Measurements from ENCODE around the gene RNF32. TPM values are rescaled to one million over a fixed set of nuclear protein-coding genes. Genes with fewer than 3 reads are reported as not detected.

RNF32 gene
- total RNA-seq, 1 experiment from 2014 or later = 1.3 TPM

GRCh38 chr7:156604836-156605695, 35.5 kb upstream of the RNF32 start:
- no peak overlapping the region for H3K9ac ChIP-seq (ENCODE audit: low read length)
- H3K9me3 ChIP-seq (ENCODE audit: low read length) = no peaks in the 10 kb centered on the region
- no peak overlapping the region for H3K4me2 ChIP-seq (ENCODE audit: low read depth, low read length, poor library complexity, severe bottlenecking)
- H3K4me3 ChIP-seq (ENCODE audit: low read length) = no peak overlapping the region
- H3K79me2 ChIP-seq (ENCODE audit: low read length) = no peaks in the 10 kb centered on the region
- no peaks in the 10 kb centered on the region for H3K36me3 ChIP-seq (ENCODE audit: insufficient read depth, low read length)
- no peaks in the 10 kb centered on the region for H4K20me1 ChIP-seq (ENCODE audit: insufficient read depth, low read depth, low read length)
- H3K9me2 ChIP-seq (replicated peaks; ENCODE audit: insufficient read depth, low read length) = no peaks in the 10 kb centered on the region
- H2AFZ ChIP-seq (ENCODE audit: low read length) = no peak overlapping the region
- no peak overlapping the region for H3K27ac ChIP-seq (ENCODE audit: low read length)
- no peak for DNase-seq
- H3K4me1 ChIP-seq (ENCODE audit: low read length) = no peaks in the 10 kb centered on the region
- no peaks in the 10 kb centered on the region for H3K27me3 ChIP-seq (ENCODE audit: low read length)

- DNase-seq = no peak
- Histone ChIP-seq H2AFZ (ENCODE audit: low read length) (no peak overlapping the region), H3K9me3 (ENCODE audit: low read length) (no peaks in the 10 kb centered on the region), H4K20me1 (ENCODE audit: insufficient read depth, low read depth, low read length) (no peaks in the 10 kb centered on the region), H3K4me3 (ENCODE audit: low read length) (no peak overlapping the region), H3K27me3 (ENCODE audit: low read length) (no peaks in the 10 kb centered on the region), H3K4me1 (ENCODE audit: low read length) (no peaks in the 10 kb centered on the region), H3K79me2 (ENCODE audit: low read length) (no peaks in the 10 kb centered on the region), H3K9ac (ENCODE audit: low read length) (no peak overlapping the region), H3K27ac (ENCODE audit: low read length) (no peak overlapping the region), H3K4me2 (ENCODE audit: low read depth, low read length, poor library complexity, severe bottlenecking) (no peak overlapping the region), H3K9me2 (replicated peaks; ENCODE audit: insufficient read depth, low read length) (no peaks in the 10 kb centered on the region), H3K36me3 (ENCODE audit: insufficient read depth, low read length) (no peaks in the 10 kb centered on the region)
Observed at GRCh38 chr7:156606135-156606534, 34.4 kb upstream of the RNF32 start.

- Histone ChIP-seq H3K27ac (ENCODE audit: low read length) (no peak overlapping the region), H3K27me3 (ENCODE audit: low read length) (no peaks in the 10 kb centered on the region), H3K4me3 (ENCODE audit: low read length) (no peak overlapping the region), H3K9me2 (replicated peaks; ENCODE audit: insufficient read depth, low read length) (no peaks in the 10 kb centered on the region), H3K4me1 (ENCODE audit: low read length) (no peaks in the 10 kb centered on the region), H3K4me2 (ENCODE audit: low read depth, low read length, poor library complexity, severe bottlenecking) (no peak overlapping the region), H3K79me2 (ENCODE audit: low read length) (no peaks in the 10 kb centered on the region), H4K20me1 (ENCODE audit: insufficient read depth, low read depth, low read length) (no peaks in the 10 kb centered on the region), H3K36me3 (ENCODE audit: insufficient read depth, low read length) (no peaks in the 10 kb centered on the region), H3K9ac (ENCODE audit: low read length) (no peak overlapping the region), H3K9me3 (ENCODE audit: low read length) (no peaks in the 10 kb centered on the region), H2AFZ (ENCODE audit: low read length) (no peak overlapping the region)
- no peak for DNase-seq
Observed at GRCh38 chr7:156606691-156607331, 33.8 kb upstream of the RNF32 start.

- H3K9ac ChIP-seq (ENCODE audit: low read length) = no peak overlapping the region
- H3K4me1 ChIP-seq (ENCODE audit: low read length) = no peaks in the 10 kb centered on the region
Observed at GRCh38 chr7:156607332-156608172, 33.0 kb upstream of the RNF32 start.

GRCh38 chr7:156608173-156608478, 32.4 kb upstream of the RNF32 start:
- no peak overlapping the region for H3K4me2 ChIP-seq (ENCODE audit: low read depth, low read length, poor library complexity, severe bottlenecking)
- no peak overlapping the region for H3K9ac ChIP-seq (ENCODE audit: low read length)
- no peaks in the 10 kb centered on the region for H3K9me3 ChIP-seq (ENCODE audit: low read length)
- H3K27ac ChIP-seq (ENCODE audit: low read length) = no peak overlapping the region
- no peaks in the 10 kb centered on the region for H3K4me1 ChIP-seq (ENCODE audit: low read length)
- no peaks in the 10 kb centered on the region for H3K27me3 ChIP-seq (ENCODE audit: low read length)
- no peaks in the 10 kb centered on the region for H4K20me1 ChIP-seq (ENCODE audit: insufficient read depth, low read depth, low read length)
- no peaks in the 10 kb centered on the region for H3K9me2 ChIP-seq (replicated peaks; ENCODE audit: insufficient read depth, low read length)
- H3K79me2 ChIP-seq (ENCODE audit: low read length) = no peaks in the 10 kb centered on the region
- no peak overlapping the region for H3K4me3 ChIP-seq (ENCODE audit: low read length)
- no peaks in the 10 kb centered on the region for H3K36me3 ChIP-seq (ENCODE audit: insufficient read depth, low read length)
- no peak overlapping the region for H2AFZ ChIP-seq (ENCODE audit: low read length)
- no peak for DNase-seq

More at GRCh38 chr7:156607332-156608172, 33.0 kb upstream of the RNF32 start:
- DNase-seq = no peak
- H3K9me3 ChIP-seq (ENCODE audit: low read length) = no peaks in the 10 kb centered on the region
- no peak overlapping the region for H3K27ac ChIP-seq (ENCODE audit: low read length)
- H3K79me2 ChIP-seq (ENCODE audit: low read length) = no peaks in the 10 kb centered on the region
- H3K4me3 ChIP-seq (ENCODE audit: low read length) = no peak overlapping the region
- no peaks in the 10 kb centered on the region for H4K20me1 ChIP-seq (ENCODE audit: insufficient read depth, low read depth, low read length)
- H2AFZ ChIP-seq (ENCODE audit: low read length) = no peak overlapping the region
- no peaks in the 10 kb centered on the region for H3K9me2 ChIP-seq (replicated peaks; ENCODE audit: insufficient read depth, low read length)
- H3K36me3 ChIP-seq (ENCODE audit: insufficient read depth, low read length) = no peaks in the 10 kb centered on the region
- H3K27me3 ChIP-seq (ENCODE audit: low read length) = no peaks in the 10 kb centered on the region
- no peak overlapping the region for H3K4me2 ChIP-seq (ENCODE audit: low read depth, low read length, poor library complexity, severe bottlenecking)

GRCh38 chr7:156609010-156609877, 31.3 kb upstream of the RNF32 start:
- Histone ChIP-seq H3K9me2 (replicated peaks; ENCODE audit: insufficient read depth, low read length) (no peaks in the 10 kb centered on the region), H3K79me2 (ENCODE audit: low read length) (no peaks in the 10 kb centered on the region), H3K9ac (ENCODE audit: low read length) (no peak overlapping the region), H2AFZ (ENCODE audit: low read length) (no peak overlapping the region), H4K20me1 (ENCODE audit: insufficient read depth, low read depth, low read length) (no peaks in the 10 kb centered on the region), H3K9me3 (ENCODE audit: low read length) (no peaks in the 10 kb centered on the region), H3K27ac (ENCODE audit: low read length) (no peak overlapping the region), H3K27me3 (ENCODE audit: low read length) (no peaks in the 10 kb centered on the region), H3K4me1 (ENCODE audit: low read length) (no peaks in the 10 kb centered on the region), H3K4me3 (ENCODE audit: low read length) (no peak overlapping the region), H3K36me3 (ENCODE audit: insufficient read depth, low read length) (no peaks in the 10 kb centered on the region), H3K4me2 (ENCODE audit: low read depth, low read length, poor library complexity, severe bottlenecking) (no peak overlapping the region)
- DNase-seq = no peak

- Histone ChIP-seq H3K9me3 (ENCODE audit: low read length) (no peaks in the 10 kb centered on the region), H3K4me2 (ENCODE audit: low read depth, low read length, poor library complexity, severe bottlenecking) (no peak overlapping the region), H3K9ac (ENCODE audit: low read length) (no peak overlapping the region), H3K9me2 (replicated peaks; ENCODE audit: insufficient read depth, low read length) (no peaks in the 10 kb centered on the region), H3K4me1 (ENCODE audit: low read length) (no peaks in the 10 kb centered on the region), H3K79me2 (ENCODE audit: low read length) (no peaks in the 10 kb centered on the region), H4K20me1 (ENCODE audit: insufficient read depth, low read depth, low read length) (no peaks in the 10 kb centered on the region), H3K27ac (ENCODE audit: low read length) (no peak overlapping the region), H2AFZ (ENCODE audit: low read length) (no peak overlapping the region), H3K27me3 (ENCODE audit: low read length) (no peaks in the 10 kb centered on the region), H3K36me3 (ENCODE audit: insufficient read depth, low read length) (no peaks in the 10 kb centered on the region), H3K4me3 (ENCODE audit: low read length) (no peak overlapping the region)
- DNase-seq = no peak
Observed at GRCh38 chr7:156610130-156610529, 30.4 kb upstream of the RNF32 start.

All from Karpas-422 (cell line).